ENCODE measurements around the gene ARPC2. TPM values are rescaled to one million over a fixed set of nuclear protein-coding genes. Genes with fewer than 3 reads are reported as not detected.

Gene ARPC2
- polyA plus RNA-seq, 1 experiment: 831 TPM

- H3K27me3 ChIP-seq (ENCODE audit: control insufficient read depth, insufficient read depth, low read length): no peaks in the 10 kb centered on the region
- ChIA-PET CTCF (interaction anchor here (1.4 kb wide), 1 partner anchor 13 kb away, joined by 4 read pairs; no protein-coding TSS in a partner anchor), POLR2A (no interaction called here)
- TF ChIP-seq CTCF (IDR thresholded peaks at IDR 0.05; ENCODE audit: insufficient read depth, low read depth, low read length): no peak
- no peak within 1 kb of the TSS for H3K4me3 ChIP-seq (ENCODE audit: low read depth, low read length)
- peaks cover 22% of the 10 kb centered on the region for H3K36me3 ChIP-seq (ENCODE audit: control insufficient read depth, insufficient read depth, low read length)
- no peak for DNase-seq (ENCODE audit: low read depth)
Measured at GRCh38 chr2:218260742-218261422, 43.9 kb downstream of the ARPC2 start, which contains the start of gene GPBAR1. GPBAR1 (plus strand) TSS chr2:218261015; CDS start chr2:218262725, 1,710 bp downstream.

GRCh38 chr2:218261423-218262236 is 44.6 kb downstream of the ARPC2 start:
- no peak for TF ChIP-seq CTCF (IDR thresholded peaks at IDR 0.05; ENCODE audit: insufficient read depth, low read depth, low read length)
- POLR2A ChIA-PET: no interaction called here
- no peak for DNase-seq (ENCODE audit: low read depth)
- Histone ChIP-seq H3K36me3 (ENCODE audit: control insufficient read depth, insufficient read depth, low read length) (peaks cover 25% of the 10 kb centered on the region), H3K4me3 (ENCODE audit: low read depth, low read length) (no peak overlapping the region), H3K27me3 (ENCODE audit: control insufficient read depth, insufficient read depth, low read length) (no peaks in the 10 kb centered on the region)
- CTCF ChIA-PET: interaction anchor here (0.9 to 1.4 kb wide), 4 partner anchors 10 to 76 kb away, joined by 3 to 4 read pairs (median 3); no protein-coding TSS in a partner anchor

- no peak for TF ChIP-seq CTCF (IDR thresholded peaks at IDR 0.05; ENCODE audit: insufficient read depth, low read depth, low read length)
- H3K36me3 ChIP-seq (ENCODE audit: control insufficient read depth, insufficient read depth, low read length): peaks cover 29% of the 10 kb centered on the region
- H3K4me3 ChIP-seq (ENCODE audit: low read depth, low read length): no peak overlapping the region
- no peak for DNase-seq (ENCODE audit: low read depth)
- ChIA-PET POLR2A (no interaction called here), CTCF (interaction anchor here (0.9 to 1.4 kb wide), 4 partner anchors 9 to 76 kb away, joined by 3 to 4 read pairs (median 3); no protein-coding TSS in a partner anchor)
- no peaks in the 10 kb centered on the region for H3K27me3 ChIP-seq (ENCODE audit: control insufficient read depth, insufficient read depth, low read length)
Measured at GRCh38 chr2:218262237-218262600, 45.2 kb downstream of the ARPC2 start.

- Histone ChIP-seq H3K4me3 (ENCODE audit: low read depth, low read length) (no peak overlapping the region), H3K27me3 (ENCODE audit: control insufficient read depth, insufficient read depth, low read length) (no peaks in the 10 kb centered on the region), H3K36me3 (ENCODE audit: control insufficient read depth, insufficient read depth, low read length) (peaks cover 33% of the 10 kb centered on the region)
- CTCF ChIA-PET: interaction anchor here (0.9 to 1.4 kb wide), 4 partner anchors 9 to 77 kb away, joined by 3 to 4 read pairs (median 3); no protein-coding TSS in a partner anchor
- no peak for DNase-seq (ENCODE audit: low read depth)
- POLR2A ChIA-PET: no interaction called here
- TF ChIP-seq CTCF (IDR thresholded peaks at IDR 0.05; ENCODE audit: insufficient read depth, low read depth, low read length): no peak
Measured at GRCh38 chr2:218262631-218263586, 45.9 kb downstream of the ARPC2 start.

Measured in BJ (cell line).